CD4-positive, alpha-beta T cell (primary cell): Measurements from ENCODE around the gene LCN9. TPM values are rescaled to one million over a fixed set of nuclear protein-coding genes. Genes with fewer than 3 reads are reported as not detected.

Experiments used
- ATAC-seq: fragments of 200-7000 bp; cut with Tn5 transposase; one replicate; pipeline ENCODE4 v1.10.0; 2022; ENCODE audit warnings: mild to moderate bottlenecking; ENCODE audit not compliant: poor library complexity
- CTCF ChIA-PET: fragments of 350-600 bp; sonication (Branson Sonifier 250); formaldehyde crosslinking; loops from one replicate; lab custom pipeline; 2021; ENCODE audit warnings: antibody characterized with exemption, inconsistent platforms; lab: Charles Lee
- POLR2A ChIA-PET: fragments of 350-600 bp; sonication (Branson Sonifier 250); formaldehyde crosslinking; loops from one replicate; lab custom pipeline; 2021; ENCODE audit warnings: antibody characterized with exemption, inconsistent platforms; lab: Charles Lee
- DNase-seq, 14 experiments: peaks; one replicate each; pipeline ENCODE4 v3.0.0-alpha.2; 2013 to 2020; ENCODE audit warnings: mixed read lengths in 2 of 14
- H3K27ac ChIP-seq, 2 donors: one replicate each; pipeline versions ENCODE4 v1.5.1 to v1.7.0; 2013; ENCODE audit warnings: low read length in 2 of 2, low read depth in 1 of 2, mild to moderate bottlenecking in 1 of 2
- H3K27me3 ChIP-seq, 2 experiments: 1 replicate in 1 of 2; 2 replicates in 1 of 2; pipeline versions ENCODE4 v1.6.1 to v1.7.0; 2013; ENCODE audit warnings: low read length in 2 of 2, control low read depth in 1 of 2, mild to moderate bottlenecking in 1 of 2, moderate library complexity in 1 of 2; ENCODE audit not compliant: insufficient read depth in 2 of 2, control insufficient read depth in 1 of 2
- H3K36me3 ChIP-seq: one replicate; pipeline ENCODE4 v1.6.1; 2013; ENCODE audit warnings: low read length, control low read depth; ENCODE audit not compliant: insufficient read depth
- H3K4me1 ChIP-seq: one replicate; pipeline ENCODE4 v1.6.1; 2013; ENCODE audit warnings: low read length, control low read depth; ENCODE audit not compliant: insufficient read depth
- H3K4me3 ChIP-seq: one replicate; pipeline ENCODE4 v1.5.1; 2013; ENCODE audit warnings: mild to moderate bottlenecking, low read length, moderate library complexity
- H3K9me3 ChIP-seq, 2 experiments: 1 replicate in 1 of 2; 2 replicates in 1 of 2; pipeline versions ENCODE4 v1.6.1 to v1.7.0; 2013; ENCODE audit warnings: low read length in 2 of 2, mild to moderate bottlenecking in 2 of 2, control low read depth in 1 of 2, moderate library complexity in 1 of 2; ENCODE audit not compliant: control insufficient read depth in 1 of 2, insufficient read depth in 1 of 2
- H3K27ac Mint-ChIP-seq: one replicate; pipeline ENCODE4 v1.8.0; 2020; ENCODE audit warnings: mixed read lengths
- H3K27me3 Mint-ChIP-seq: one replicate; pipeline ENCODE4 v1.8.0; 2021; ENCODE audit warnings: mixed read lengths
- H3K36me3 Mint-ChIP-seq: one replicate; pipeline ENCODE4 v1.8.0; 2021; ENCODE audit warnings: low read depth, mixed read lengths
- H3K4me1 Mint-ChIP-seq: one replicate; pipeline ENCODE4 v1.8.0; 2021; ENCODE audit warnings: low read depth, mixed read lengths
- H3K4me3 Mint-ChIP-seq: one replicate; pipeline ENCODE4 v1.8.0; 2020; ENCODE audit warnings: mild to moderate bottlenecking, mixed read lengths
- H3K9me3 Mint-ChIP-seq: one replicate; pipeline ENCODE4 v1.8.0; 2020; ENCODE audit warnings: mixed read lengths
- CTCF ChIP-seq: fragments of 200-600 bp; IDR thresholded peaks from one replicate; pipeline ENCODE4 v1.8.0; 2022; ENCODE audit warnings: antibody characterized with exemption, mild to moderate bottlenecking
- intact Hi-C, 2 experiments: fragments of 100-400 bp; cut with DNase I in 1 of 2; cut with micrococcal nuclease in 1 of 2; formaldehyde crosslinking; loops; one replicate each; pipeline versions ENCODE4 v1.15.1 to v1.9.0; 2023 to 2025; cut with DNase I, micrococcal nuclease
- total RNA-seq, 174 experiments: library from RNA in 2 of 174; stranded (reverse) in 2 of 174; gene quantifications; one replicate each; pipeline ENCODE4 v1.2.3 and lab custom pipeline; 2021 to 2026

The LCN9 gene
- total RNA-seq, 2 experiments from 2014 or later: not detected

GRCh38 chr9:135694414-135694813 lies 31.3 kb downstream of the LCN9 start:
- H3K27ac ChIP-seq: no peak overlapping the region
- Mint-ChIP-seq H3K4me3 (no peak overlapping the region), H3K36me3 (no peaks in the 10 kb centered on the region), H3K9me3 (no peaks in the 10 kb centered on the region), H3K27ac (no peak overlapping the region), H3K4me1 (no peaks in the 10 kb centered on the region), H3K27me3 (peaks cover 3% of the 10 kb centered on the region)
- no peaks in the 10 kb centered on the region for H3K27me3 ChIP-seq
- no peak for DNase-seq
- no peak for ATAC-seq
- ChIA-PET POLR2A (no interaction called here), CTCF (no interaction called here)
- peaks cover 0 to under 1% of the 10 kb centered on the region in 2 experiments for H3K9me3 ChIP-seq
- H3K4me3 ChIP-seq: no peak overlapping the region
- no peak for TF ChIP-seq CTCF
- no peaks in the 10 kb centered on the region for H3K4me1 ChIP-seq
- intact Hi-C loops: no loop called here
- H3K36me3 ChIP-seq: no peaks in the 10 kb centered on the region

GRCh38 chr9:135695036-135695435 lies 31.9 kb downstream of the LCN9 start:
- TF ChIP-seq CTCF: no peak
- no peaks in the 10 kb centered on the region for H3K4me1 Mint-ChIP-seq
- no peak overlapping the region for H3K27ac Mint-ChIP-seq
- H3K9me3 Mint-ChIP-seq: no peaks in the 10 kb centered on the region
- DNase-seq: no peak
- CTCF ChIA-PET: no interaction called here
- ATAC-seq: no peak
- intact Hi-C loops: no loop called here
- H3K36me3 Mint-ChIP-seq: no peaks in the 10 kb centered on the region
- Histone ChIP-seq H3K27me3 (no peaks in the 10 kb centered on the region), H3K27ac (no peak overlapping the region), H3K4me1 (no peaks in the 10 kb centered on the region), H3K36me3 (no peaks in the 10 kb centered on the region), H3K4me3 (no peak overlapping the region), H3K9me3 (no peaks in the 10 kb centered on the region)
- peaks cover 3% of the 10 kb centered on the region for H3K27me3 Mint-ChIP-seq
- POLR2A ChIA-PET: no interaction called here
- no peak overlapping the region for H3K4me3 Mint-ChIP-seq

GRCh38 chr9:135695642-135696041 lies 32.5 kb downstream of the LCN9 start:
- Histone ChIP-seq H3K4me1 (no peaks in the 10 kb centered on the region), H3K4me3 (no peak overlapping the region), H3K9me3 (no peaks in the 10 kb centered on the region), H3K27ac (no peak overlapping the region), H3K36me3 (no peaks in the 10 kb centered on the region), H3K27me3 (no peaks in the 10 kb centered on the region)
- no peak for TF ChIP-seq CTCF
- peaks cover 3% of the 10 kb centered on the region for H3K27me3 Mint-ChIP-seq
- POLR2A ChIA-PET: no interaction called here
- CTCF ChIA-PET: no interaction called here
- DNase-seq: no peak
- no peak for ATAC-seq
- no peak overlapping the region for H3K27ac Mint-ChIP-seq
- H3K4me1 Mint-ChIP-seq: no peaks in the 10 kb centered on the region
- H3K4me3 Mint-ChIP-seq: no peak overlapping the region
- intact Hi-C loops: no loop called here
- H3K36me3 Mint-ChIP-seq: no peaks in the 10 kb centered on the region
- no peaks in the 10 kb centered on the region for H3K9me3 Mint-ChIP-seq
